K562 (cell line): ENCODE results near the gene COL26A1. TPM values are rescaled to one million over a fixed set of nuclear protein-coding genes. Genes with fewer than 3 reads are reported as not detected.

Experiments used
- ATAC-seq: fragments of 200-7000 bp; cut with Tn5 transposase; 3 replicates; pipeline ENCODE4 v1.9.1; 2020; ENCODE audit warnings: moderate library complexity
- BruUV-seq: library from RNA; stranded (reverse); fragments of 400-500 nt; replicated peaks from 2 replicates; lab custom pipeline; 2021; lab: Mats Ljungman, UMichigan
- CTCF ChIA-PET: fragments of 300-600 bp; formaldehyde crosslinking; extraction: SDS; loops from one replicate; lab custom pipeline; 2021; ENCODE audit warnings: low intra/inter-chr PET ratio; lab: Yijun Ruan, JAX
- POLR2A ChIA-PET: fragments of 300-600, 350-650 bp; sonication (Branson Sonifier 250); formaldehyde crosslinking; extraction: SDS; loops from one replicate; lab custom pipeline; 2021; ENCODE audit warnings: antibody characterized with exemption, inconsistent platforms; lab: Yijun Ruan, JAX
- DNase-seq, 4 experiments: peaks; one replicate each; pipeline versions ENCODE4 v3.0.0 to v3.0.0-alpha.2; 2011 to 2018; ENCODE audit warnings: low spot score in 3 of 4, mixed read lengths in 3 of 4; ENCODE audit errors: extremely low read depth in 1 of 4
- FAIRE-seq: peaks from 2 replicates; lab custom pipeline; 2011; peaks lifted over from hg19 to GRCh38; lab: Jason Lieb, UNC
- H2AFZ ChIP-seq: 2 replicates; pipeline ENCODE4 v1.6.0; 2011; ENCODE audit warnings: low read depth, low read length, control low read depth, inconsistent platforms
- H3K27ac ChIP-seq: fragments of 200-600 bp; 3 replicates; pipeline ENCODE4 v1.8.0; 2011; ENCODE audit warnings: low read depth, mild to moderate bottlenecking, control low read depth, inconsistent platforms, low read length, moderate library complexity, mixed read lengths; ENCODE audit errors: extremely low read depth
- H3K27me3 ChIP-seq, 2 experiments: fragments of 300-600 bp in 1 of 2; 2 replicates in 1 of 2; 3 replicates in 1 of 2; pipeline versions ENCODE4 v1.6.0 to v1.8.0; 2011; ENCODE audit warnings: inconsistent platforms in 2 of 2, low read length in 2 of 2, mild to moderate bottlenecking in 1 of 2, mixed read lengths in 1 of 2, moderate library complexity in 1 of 2; ENCODE audit not compliant: control insufficient read depth in 2 of 2, insufficient read depth in 2 of 2
- H3K36me3 ChIP-seq: fragments of 300-600 bp; 3 replicates; pipeline ENCODE4 v1.8.0; 2011; ENCODE audit warnings: mild to moderate bottlenecking, low read length, inconsistent platforms; ENCODE audit not compliant: control insufficient read depth, insufficient read depth
- H3K4me1 ChIP-seq, 2 experiments: fragments of 200-600 bp in 1 of 2; replicated peaks in 1 of 2; 2 replicates in 1 of 2; 3 replicates in 1 of 2; pipeline versions ENCODE4 v1.5.1 to v1.8.0; 2011; ENCODE audit warnings: inconsistent platforms in 2 of 2, low read length in 2 of 2, mild to moderate bottlenecking in 1 of 2, mixed read lengths in 1 of 2, moderate library complexity in 1 of 2; ENCODE audit not compliant: control insufficient read depth in 2 of 2, insufficient read depth in 2 of 2
- H3K4me2 ChIP-seq: 2 replicates; pipeline ENCODE4 v1.6.1; 2011; ENCODE audit warnings: low read length, control low read depth, inconsistent platforms, mixed read lengths; ENCODE audit not compliant: insufficient read depth
- H3K4me3 ChIP-seq: fragments of 200-600 bp; sonication (generic), shearing (Covaris generic); 2 replicates; pipeline ENCODE4 v1.5.1; 2016; ENCODE audit warnings: control low read depth, inconsistent platforms
- H3K79me2 ChIP-seq: fragments of 200-600 bp; 3 replicates; pipeline ENCODE4 v1.8.0; 2011; ENCODE audit warnings: low read length, inconsistent platforms; ENCODE audit not compliant: control insufficient read depth, insufficient read depth
- H3K9ac ChIP-seq, 2 experiments: 2 replicates each; pipeline versions ENCODE4 v1.6.0 to v1.6.1; 2011; ENCODE audit warnings: low read depth in 2 of 2, low read length in 2 of 2, control low read depth in 1 of 2, inconsistent platforms in 1 of 2, mild to moderate bottlenecking in 1 of 2, mixed read lengths in 1 of 2; ENCODE audit not compliant: insufficient read depth in 1 of 2
- H3K9me1 ChIP-seq: one replicate; pipeline ENCODE4 v1.6.0; 2011; ENCODE audit warnings: inconsistent platforms, mild to moderate bottlenecking, low read length, moderate library complexity; ENCODE audit not compliant: control insufficient read depth, insufficient read depth
- H3K9me3 ChIP-seq: replicated peaks from 2 replicates; pipeline ENCODE4 v1.5.1; 2011; ENCODE audit warnings: low read depth, low read length, inconsistent platforms; ENCODE audit not compliant: control insufficient read depth, insufficient read depth
- H4K20me1 ChIP-seq: replicated peaks from 2 replicates; pipeline ENCODE4 v1.6.1; 2011; ENCODE audit warnings: low read length, inconsistent platforms, mixed read lengths; ENCODE audit not compliant: control insufficient read depth, insufficient read depth
- CHD4 ChIP-seq: fragments of 200-600 bp; sonication (generic); IDR thresholded peaks from 3 replicates; pipeline ENCODE4 v1.6.1; 2012; ENCODE audit warnings: low read depth, mild to moderate bottlenecking, mixed read lengths, low read length, inconsistent platforms; ENCODE audit not compliant: insufficient read depth, insufficient replicate concordance, poor library complexity, severe bottlenecking
- ETV5 ChIP-seq: sonication (generic); formaldehyde crosslinking; IDR thresholded peaks from 2 replicates; pipeline ENCODE4 v1.4.0; 2020; ENCODE audit warnings: low read depth, mild to moderate bottlenecking, missing genetic modification reagents
- ETV6 ChIP-seq, 3 experiments: fragments of 150-350 bp in 1 of 3; sonication (generic) in 1 of 3; formaldehyde crosslinking in 1 of 3; IDR thresholded peaks; 2 replicates each; pipeline versions ENCODE4 v1.6.1 to v1.8.0; 2014 to 2022; ENCODE audit warnings: borderline replicate concordance in 2 of 3, low read depth in 2 of 3, antibody characterized with exemption in 1 of 3, low read length in 1 of 3, mild to moderate bottlenecking in 1 of 3, missing genetic modification reagents in 1 of 3
- FOXA1 ChIP-seq: fragments of 450-650 bp; IDR thresholded peaks from 2 replicates; pipeline ENCODE4 v1.6.1; 2016; ENCODE audit warnings: mild to moderate bottlenecking, borderline replicate concordance
- FOXJ2 ChIP-seq: fragments of 200-800 bp; sonication (Bioruptor generic); IDR thresholded peaks from 2 replicates; pipeline ENCODE4 v1.6.1; 2016; ENCODE audit warnings: missing genetic modification characterization, missing compliant biosample characterization
- GATAD2B ChIP-seq: fragments of 450-650 bp; IDR thresholded peaks from 2 replicates; pipeline ENCODE4 v1.6.1; 2017; ENCODE audit warnings: mild to moderate bottlenecking, borderline replicate concordance
- HLTF ChIP-seq: fragments of 450-650 bp; IDR thresholded peaks from 2 replicates; pipeline ENCODE4 v1.6.1; 2016
- SIN3B ChIP-seq: fragments of 450-650 bp; IDR thresholded peaks from 2 replicates; pipeline ENCODE4 v1.6.1; 2017; ENCODE audit warnings: low read depth, mild to moderate bottlenecking, moderate library complexity
- SRF ChIP-seq, 2 experiments: fragments of 250-450, 450-650 bp in 1 of 2; sonication (Bioruptor Pico) in 1 of 2; sonication (generic) in 1 of 2; formaldehyde crosslinking; IDR thresholded peaks; 2 replicates each; pipeline versions ENCODE4 v1.5.0 to v1.5.1; 2020 to 2022; ENCODE audit warnings: mild to moderate bottlenecking in 1 of 2, missing genetic modification reagents in 1 of 2
- TOE1 ChIP-seq, 2 experiments: fragments of 450-650 bp in 1 of 2; sonication (generic) in 1 of 2; formaldehyde crosslinking in 1 of 2; IDR thresholded peaks; 2 replicates each; pipeline versions ENCODE4 v1.7.1 to v1.8.0; 2016 to 2022; ENCODE audit warnings: borderline replicate concordance in 2 of 2, mild to moderate bottlenecking in 2 of 2, antibody characterized with exemption in 1 of 2, inconsistent platforms in 1 of 2, low read depth in 1 of 2, missing genetic modification reagents in 1 of 2, moderate library complexity in 1 of 2
- ZBTB2 ChIP-seq: fragments of 450-650 bp; IDR thresholded peaks from 2 replicates; pipeline ENCODE4 v1.6.1; 2016; ENCODE audit warnings: antibody characterized with exemption
- ZNF280B ChIP-seq: fragments of 250-450 bp; sonication (Bioruptor Pico); IDR thresholded peaks from 2 replicates; pipeline ENCODE4 v1.5.1; 2021; ENCODE audit warnings: mild to moderate bottlenecking
- ZNF507 ChIP-seq: conservative IDR thresholded peaks from 2 replicates; pipeline ENCODE4 v1.6.1; 2017; ENCODE audit warnings: missing genetic modification characterization, missing compliant biosample characterization
- ZNF583 ChIP-seq: fragments of 250-450 bp; sonication (Bioruptor Pico); IDR thresholded peaks from 2 replicates; pipeline ENCODE4 v1.4.0; 2020
- WGBS: fragments of 100-300 bp; shearing (Covaris generic); methylation state at CpG from one replicate; pipeline ENCODE4 v1.1.6; 2016; ENCODE audit warnings: low coverage, mixed read lengths; ENCODE audit not compliant: insufficient coverage; ENCODE audit errors: missing lambda C conversion rate; 5-methylcytosine and 5-hydroxymethylcytosine counted together
- in situ Hi-C: fragments of 300-500 bp; cut with MboI; formaldehyde crosslinking; loops from 4 replicates; pipeline ENCODE4 v1.15.0; 2018; ENCODE audit warnings: inconsistent platforms, mixed read lengths
- intact Hi-C: fragments of 100-400 bp; cut with micrococcal nuclease; formaldehyde crosslinking; loops from 2 replicates; pipeline ENCODE4 v1.14.2; 2022
- polyA plus RNA-seq, 8 experiments: library from polyadenylated mRNA; depleted of rRNA in 4 of 8; stranded (reverse) in 5 of 8; unstranded in 3 of 8; fragments of >200 nt; fragmentation: Nextera tagmentation in 2 of 8; fragmentation: Illumina TruSeq in 1 of 8; extraction: Ambion mirVana in 2 of 8; extraction: Trizol in 1 of 8; gene quantifications; 2 replicates each; pipeline versions ENCODE4 v1.2.1 to v1.2.3, GENCODE V29; 2011 to 2014; ENCODE audit warnings: inconsistent platforms in 1 of 8, missing spikeins in 1 of 8
- total RNA-seq, 7 experiments: library from RNA; depleted of rRNA in 6 of 7; stranded (reverse); fragments of >200 nt in 6 of 7; fragmentation: Illumina TruSeq in 2 of 7; extraction: Trizol in 2 of 7; gene quantifications; 2 replicates each; pipeline versions ENCODE4 v1.2.1 to v1.2.3, GENCODE V29; 2011 to 2021; ENCODE audit warnings: low replicate concordance in 1 of 7

COL26A1 gene
- total and polyA plus RNA-seq, 9 of the 15 experiments (the other 6 are each of a cell fraction or from before 2014, with no cell fraction given): 0.04 to 0.39 (median 0.07) TPM; not detected in 5

- DNase-seq (no peak), FAIRE-seq (no peak), ATAC-seq (no peak)
- ChIA-PET CTCF (no interaction called here), POLR2A (interaction anchor here (1.1 kb wide), 1 partner anchor 10 kb away, joined by 4 read pairs; no protein-coding TSS in a partner anchor)
- H4K20me1 ChIP-seq: peaks cover 3% of the 10 kb centered on the region; the same call in 1 of the 2 replicates
- peaks cover 33 to 78% of the 10 kb centered on the region in 2 experiments for H3K27me3 ChIP-seq
- no peaks in the 10 kb centered on the region for H3K9me1 ChIP-seq
- H3K36me3 ChIP-seq: no peaks in the 10 kb centered on the region
- under 1% methylated on average over 9 of the region's 9 CpGs for WGBS
- H3K27ac ChIP-seq: no peak overlapping the region
- no peak overlapping the region for H3K4me2 ChIP-seq
- H3K9me3 ChIP-seq: no peaks in the 10 kb centered on the region
- no peaks in the 10 kb centered on the region for H3K4me1 ChIP-seq
- H3K4me3 ChIP-seq: no peak overlapping the region
- no TSS peak for BruUV-seq
- in situ Hi-C loops (no loop called here), intact Hi-C loops (no loop called here)
- no peak overlapping the region for H3K9ac ChIP-seq
- H2AFZ ChIP-seq: no peak overlapping the region
- TF ChIP-seq CHD4 (no peak), HLTF (no peak), ZNF507 (tag) (no peak), SIN3B (no peak), FOXJ2 (no peak), GATAD2B (no peak), TOE1 (IDR thresholded peaks at IDR 0.05; ENCODE audit: borderline replicate concordance) (no peak), TOE1 (CRISPR knock-in tag; IDR thresholded peaks at IDR 0.05; ENCODE audit: borderline replicate concordance, low read depth) (no peak), ZNF280B (CRISPR knock-in tag) (no peak), ZNF583 (no peak), SRF (CRISPR knock-in tag; IDR thresholded peaks at IDR 0.05) (no peak), ZBTB2 (no peak), ETV6 (IDR thresholded peaks at IDR 0.05; ENCODE audit: borderline replicate concordance in 1 of 2, low read depth in 2 of 2, low read length in 1 of 2) (no peak), ETV6 (CRISPR knock-in tag; IDR thresholded peaks at IDR 0.05; ENCODE audit: borderline replicate concordance) (no peak), FOXA1 (no peak), ETV5 (no peak)
- H3K79me2 ChIP-seq: no peaks in the 10 kb centered on the region
Observed at GRCh38 chr7:101470668-101471487, 108.2 kb downstream of the COL26A1 start.
